ENCODE results near the gene SPDYE3. TPM values are rescaled to one million over a fixed set of nuclear protein-coding genes. Genes with fewer than 3 reads are reported as not detected.
"Not testable (repeated sequence)": the region's sequence is repeated elsewhere in the genome, so short reads cannot be mapped to it uniquely, and the experiment has no call there.

Gene SPDYE3
- total RNA-seq, 1 experiment from 2014 or later = not detected

- intact Hi-C loops (cut with micrococcal nuclease; ENCODE audit: unreplicated experiment) = no loop called here
- CTCF ChIA-PET = no interaction called here
- Histone ChIP-seq H3K36me3 (ENCODE audit: insufficient read depth, low read length, poor library complexity, severe bottlenecking) (no peaks in the 10 kb centered on the region), H3K4me1 (ENCODE audit: insufficient read depth, low read length, poor library complexity, severe bottlenecking) (no peaks in the 10 kb centered on the region), H3K4me3 (ENCODE audit: low read depth, low read length, poor library complexity, severe bottlenecking) (no peak overlapping the region), H3K9me3 (ENCODE audit: low read depth, low read length, poor library complexity, severe bottlenecking) (no peaks in the 10 kb centered on the region), H3K27ac (ENCODE audit: low read depth, low read length, poor library complexity, severe bottlenecking) (no peak overlapping the region), H3K27me3 (replicated peaks; ENCODE audit: insufficient read depth, low read depth, low read length, poor library complexity) (no peaks in the 10 kb centered on the region)
- POLR2A ChIA-PET (ENCODE audit: low non-redundant PET) = no interaction called here
- BruUV-seq (replicated peaks) = no TSS peak
- TF ChIP-seq EZH2 (IDR thresholded peaks at IDR 0.05; ENCODE audit: borderline replicate concordance, low read depth, low read length, poor library complexity, severe bottlenecking) (no peak), CTCF (conservative IDR thresholded peaks at IDR 0.05; ENCODE audit: low read depth, low read length) (no peak)
- no peak for DNase-seq (ENCODE audit: low spot score)
These were observed 40.7 kb upstream of the SPDYE3 start for GRCh38 chr7:100266576-100267354.

- no peak for DNase-seq (ENCODE audit: low spot score)
- H3K9me3 ChIP-seq (ENCODE audit: low read depth, low read length, poor library complexity, severe bottlenecking) = no peaks in the 10 kb centered on the region
- BruUV-seq (replicated peaks) = no TSS peak
- TF ChIP-seq EZH2 (IDR thresholded peaks at IDR 0.05; ENCODE audit: borderline replicate concordance, low read depth, low read length, poor library complexity, severe bottlenecking) (no peak), CTCF (conservative IDR thresholded peaks at IDR 0.05; ENCODE audit: low read depth, low read length) (no peak)
- H3K27ac ChIP-seq (ENCODE audit: low read depth, low read length, poor library complexity, severe bottlenecking) = no peak overlapping the region
- POLR2A ChIA-PET (ENCODE audit: low non-redundant PET) = no interaction called here
- no peaks in the 10 kb centered on the region for H3K36me3 ChIP-seq (ENCODE audit: insufficient read depth, low read length, poor library complexity, severe bottlenecking)
- CTCF ChIA-PET = no interaction called here
- intact Hi-C loops (cut with micrococcal nuclease; ENCODE audit: unreplicated experiment) = no loop called here
- no peaks in the 10 kb centered on the region for H3K4me1 ChIP-seq (ENCODE audit: insufficient read depth, low read length, poor library complexity, severe bottlenecking)
- no peaks in the 10 kb centered on the region for H3K27me3 ChIP-seq (replicated peaks; ENCODE audit: insufficient read depth, low read depth, low read length, poor library complexity)
- no peak overlapping the region for H3K4me3 ChIP-seq (ENCODE audit: low read depth, low read length, poor library complexity, severe bottlenecking)
These were observed 39.9 kb upstream of the SPDYE3 start for GRCh38 chr7:100267648-100268047.

GRCh38 chr7:100268882-100269281 is 38.6 kb upstream of the SPDYE3 start:
- CTCF ChIA-PET; POLR2A ChIA-PET (ENCODE audit: low non-redundant PET); intact Hi-C loops (cut with micrococcal nuclease; ENCODE audit: unreplicated experiment); H3K36me3 ChIP-seq (ENCODE audit: insufficient read depth, low read length, poor library complexity, severe bottlenecking); H3K4me1 ChIP-seq (ENCODE audit: insufficient read depth, low read length, poor library complexity, severe bottlenecking); BruUV-seq (replicated peaks); DNase-seq (ENCODE audit: low spot score); H3K27me3 ChIP-seq (replicated peaks; ENCODE audit: insufficient read depth, low read depth, low read length, poor library complexity); H3K27ac ChIP-seq (ENCODE audit: low read depth, low read length, poor library complexity, severe bottlenecking); H3K4me3 ChIP-seq (ENCODE audit: low read depth, low read length, poor library complexity, severe bottlenecking); H3K9me3 ChIP-seq (ENCODE audit: low read depth, low read length, poor library complexity, severe bottlenecking): not testable (repeated sequence)

GRCh38 chr7:100269306-100270045 is 38.0 kb upstream of the SPDYE3 start:
- CTCF ChIA-PET; H3K9me3 ChIP-seq (ENCODE audit: low read depth, low read length, poor library complexity, severe bottlenecking); POLR2A ChIA-PET (ENCODE audit: low non-redundant PET): not testable (repeated sequence)

GRCh38 chr7:100270046-100270918 is 37.2 kb upstream of the SPDYE3 start:
- intact Hi-C loops (cut with micrococcal nuclease; ENCODE audit: unreplicated experiment); CTCF ChIA-PET; POLR2A ChIA-PET (ENCODE audit: low non-redundant PET): not testable (repeated sequence)

More at GRCh38 chr7:100269306-100270045, 38.0 kb upstream of the SPDYE3 start:
- H3K4me3 ChIP-seq (ENCODE audit: low read depth, low read length, poor library complexity, severe bottlenecking); H3K4me1 ChIP-seq (ENCODE audit: insufficient read depth, low read length, poor library complexity, severe bottlenecking); intact Hi-C loops (cut with micrococcal nuclease; ENCODE audit: unreplicated experiment); BruUV-seq (replicated peaks); H3K36me3 ChIP-seq (ENCODE audit: insufficient read depth, low read length, poor library complexity, severe bottlenecking); H3K27ac ChIP-seq (ENCODE audit: low read depth, low read length, poor library complexity, severe bottlenecking); H3K27me3 ChIP-seq (replicated peaks; ENCODE audit: insufficient read depth, low read depth, low read length, poor library complexity); DNase-seq (ENCODE audit: low spot score): not testable (repeated sequence)

More at GRCh38 chr7:100270046-100270918, 37.2 kb upstream of the SPDYE3 start:
- not testable (repeated sequence) for H3K9me3 ChIP-seq (ENCODE audit: low read depth, low read length, poor library complexity, severe bottlenecking); DNase-seq (ENCODE audit: low spot score); H3K4me1 ChIP-seq (ENCODE audit: insufficient read depth, low read length, poor library complexity, severe bottlenecking); H3K27me3 ChIP-seq (replicated peaks; ENCODE audit: insufficient read depth, low read depth, low read length, poor library complexity); H3K36me3 ChIP-seq (ENCODE audit: insufficient read depth, low read length, poor library complexity, severe bottlenecking); H3K27ac ChIP-seq (ENCODE audit: low read depth, low read length, poor library complexity, severe bottlenecking)
- peak overlapping the region; percentile 58 for H3K4me3 ChIP-seq (ENCODE audit: low read depth, low read length, poor library complexity, severe bottlenecking)
- TSS peak; percentile 48 for BruUV-seq (replicated peaks)

All from A673 (cell line).